GM06990 (cell line): ENCODE data around the gene EYA4.
"Not testable (repeated sequence)": the region's sequence is repeated elsewhere in the genome, so short reads cannot be mapped to it uniquely, and the experiment has no call there.

Experiments used
- DNase-seq: peaks from one replicate; pipeline ENCODE4 v3.0.0-alpha.2; 2011; ENCODE audit not compliant: insufficient read length; ENCODE audit errors: extremely low read depth
- H3K27me3 ChIP-seq: replicated peaks from 2 replicates; pipeline ENCODE4 v1.6.0; 2011; ENCODE audit warnings: low read length; ENCODE audit not compliant: control insufficient read depth, insufficient read depth
- H3K36me3 ChIP-seq: 2 replicates; pipeline ENCODE4 v1.5.1; 2011; ENCODE audit warnings: low read length; ENCODE audit not compliant: control insufficient read depth, insufficient read depth
- H3K4me3 ChIP-seq: replicated peaks from 2 replicates; pipeline ENCODE4 v1.5.1; 2011; ENCODE audit warnings: low read depth, mild to moderate bottlenecking, control low read depth, low read length
- TF ChIP-seq, protein P1 (sequence below): IDR thresholded peaks from 2 replicates; pipeline ENCODE4 v1.5.1; 2011; ENCODE audit warnings: low read length, control low read depth, mild to moderate bottlenecking, inconsistent platforms; ENCODE audit not compliant: insufficient read depth, poor library complexity, severe bottlenecking

The EYA4 gene

DNA sequence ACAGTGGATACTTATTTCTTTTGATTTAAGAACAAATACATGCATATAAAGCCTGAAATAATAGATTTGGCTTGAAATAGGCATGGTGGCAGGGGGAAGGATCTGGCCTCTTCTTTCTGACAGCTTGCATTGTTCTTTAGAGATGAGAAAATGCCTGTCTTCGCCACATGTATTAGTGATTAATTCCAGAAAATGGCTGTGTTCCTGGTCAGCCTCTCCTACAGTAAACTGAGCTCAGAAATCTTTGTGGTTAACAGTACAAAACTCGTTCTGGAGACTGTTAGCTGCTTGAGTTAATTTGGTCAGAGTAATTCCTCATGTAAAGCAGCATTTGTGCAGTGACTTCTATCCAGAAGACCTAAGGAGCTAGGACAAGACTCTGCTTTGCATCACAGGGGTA, 151.5 kb downstream of the EYA4 start:
- TF ChIP-seq, protein P1, sequence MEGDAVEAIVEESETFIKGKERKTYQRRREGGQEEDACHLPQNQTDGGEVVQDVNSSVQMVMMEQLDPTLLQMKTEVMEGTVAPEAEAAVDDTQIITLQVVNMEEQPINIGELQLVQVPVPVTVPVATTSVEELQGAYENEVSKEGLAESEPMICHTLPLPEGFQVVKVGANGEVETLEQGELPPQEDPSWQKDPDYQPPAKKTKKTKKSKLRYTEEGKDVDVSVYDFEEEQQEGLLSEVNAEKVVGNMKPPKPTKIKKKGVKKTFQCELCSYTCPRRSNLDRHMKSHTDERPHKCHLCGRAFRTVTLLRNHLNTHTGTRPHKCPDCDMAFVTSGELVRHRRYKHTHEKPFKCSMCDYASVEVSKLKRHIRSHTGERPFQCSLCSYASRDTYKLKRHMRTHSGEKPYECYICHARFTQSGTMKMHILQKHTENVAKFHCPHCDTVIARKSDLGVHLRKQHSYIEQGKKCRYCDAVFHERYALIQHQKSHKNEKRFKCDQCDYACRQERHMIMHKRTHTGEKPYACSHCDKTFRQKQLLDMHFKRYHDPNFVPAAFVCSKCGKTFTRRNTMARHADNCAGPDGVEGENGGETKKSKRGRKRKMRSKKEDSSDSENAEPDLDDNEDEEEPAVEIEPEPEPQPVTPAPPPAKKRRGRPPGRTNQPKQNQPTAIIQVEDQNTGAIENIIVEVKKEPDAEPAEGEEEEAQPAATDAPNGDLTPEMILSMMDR, result no peak
- H3K27me3 ChIP-seq, result no peaks in the 10 kb centered on the region
- no peak for DNase-seq
- no peak overlapping the region for H3K4me3 ChIP-seq
- no peaks in the 10 kb centered on the region for H3K36me3 ChIP-seq

DNA sequence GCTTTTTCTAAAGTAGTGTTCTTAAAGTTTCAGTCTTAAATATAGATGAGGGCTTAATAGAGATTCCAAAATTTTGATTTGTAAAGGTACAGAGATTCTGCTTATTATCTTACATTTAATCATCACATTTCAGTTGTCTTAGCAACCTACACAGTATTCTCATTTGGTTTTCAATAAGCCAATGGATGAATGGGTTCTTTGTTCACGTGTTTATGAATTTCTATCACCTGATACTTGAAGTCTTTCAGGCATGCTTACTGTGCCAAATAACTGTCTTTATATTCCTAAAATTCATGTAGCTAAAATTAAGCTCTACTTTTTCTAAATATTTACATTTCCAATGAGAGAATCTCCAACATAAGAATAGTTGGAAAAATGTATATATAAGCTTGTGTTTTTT, 152.7 kb downstream of the EYA4 start:
- TF ChIP-seq, protein P1, result no peak
- no peak overlapping the region for H3K4me3 ChIP-seq
- no peaks in the 10 kb centered on the region for H3K27me3 ChIP-seq
- H3K36me3 ChIP-seq, result no peaks in the 10 kb centered on the region
- DNase-seq, result no peak

DNA sequence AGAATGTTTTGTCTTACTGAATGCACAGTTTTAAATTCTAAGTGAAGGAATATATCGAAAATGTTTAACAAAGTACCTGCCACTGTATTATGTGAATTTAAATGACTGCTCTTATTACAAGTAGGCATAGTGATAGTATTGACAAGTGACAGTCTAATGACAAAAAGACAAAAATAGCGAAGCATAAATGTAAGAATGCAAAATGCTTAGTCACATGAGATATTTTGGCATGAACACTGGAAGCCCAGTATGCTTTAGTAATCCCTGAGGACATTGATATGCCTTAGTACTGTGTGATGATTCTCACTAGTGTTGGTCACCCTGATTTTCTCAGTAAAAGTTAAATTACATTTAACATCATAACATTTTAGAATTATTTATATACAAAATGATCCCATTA, 153.5 kb downstream of the EYA4 start:
- Histone ChIP-seq H3K4me3 (no peak overlapping the region), H3K36me3 (no peaks in the 10 kb centered on the region), H3K27me3 (no peaks in the 10 kb centered on the region)
- no peak for DNase-seq
- TF ChIP-seq, protein P1, result no peak

DNA sequence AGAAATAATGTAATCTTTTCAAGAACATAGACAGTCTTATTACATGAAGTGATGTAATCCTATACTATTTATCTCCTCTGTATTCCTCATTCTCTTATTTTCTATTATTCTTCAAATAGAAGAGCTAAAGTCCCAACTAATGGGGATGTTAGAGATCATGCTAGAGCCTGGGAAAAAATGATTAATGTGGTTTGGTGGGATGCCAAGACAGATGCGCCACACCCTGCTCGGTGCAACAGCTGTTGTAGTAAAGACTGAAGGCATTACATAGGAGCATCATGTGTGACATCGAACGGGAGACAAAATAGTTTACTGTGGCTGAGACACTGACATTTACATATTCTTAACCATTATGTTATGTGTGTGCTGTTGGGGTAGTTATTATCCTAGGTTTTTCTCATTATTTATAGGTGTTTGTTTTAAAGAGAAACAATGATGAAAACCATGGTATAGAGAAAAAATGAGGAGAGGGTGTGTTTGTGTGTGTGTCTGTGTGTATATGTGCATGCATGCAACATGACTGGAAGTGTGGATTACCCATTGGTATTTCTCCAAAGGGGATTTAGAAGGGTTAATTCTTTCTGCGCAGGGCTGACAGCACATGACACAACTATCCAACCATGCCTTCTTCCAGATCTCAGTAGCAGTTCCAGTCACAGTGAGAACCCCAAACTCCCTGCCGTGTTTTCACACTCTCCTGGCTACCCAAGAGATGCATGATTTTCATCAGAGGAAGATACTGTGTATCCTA, 155.3 kb downstream of the EYA4 start:
- DNase-seq, result no peak
- TF ChIP-seq, protein P1, result no peak
- Histone ChIP-seq H3K36me3 (no peaks in the 10 kb centered on the region), H3K27me3 (no peaks in the 10 kb centered on the region), H3K4me3 (no peak overlapping the region)

DNA sequence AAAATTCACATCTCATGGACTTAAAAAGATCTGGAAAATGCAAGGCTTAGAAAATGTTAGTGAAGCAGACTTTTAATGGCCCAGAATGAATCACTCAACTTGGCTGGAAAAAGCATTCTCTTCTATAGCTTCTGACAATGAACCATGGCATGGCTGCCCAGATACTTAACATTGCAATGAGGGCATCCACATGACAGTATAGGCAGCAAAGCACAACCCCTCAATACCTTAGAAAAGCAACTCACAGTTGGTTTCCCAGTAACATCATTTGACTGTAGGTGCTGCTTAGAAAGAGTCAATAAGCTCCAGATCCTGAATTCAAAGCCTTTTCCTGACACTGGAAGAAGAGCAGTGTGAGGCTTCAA, 155.8 kb downstream of the EYA4 start:
- no peaks in the 10 kb centered on the region for H3K27me3 ChIP-seq
- no peak for DNase-seq
- TF ChIP-seq, protein P1, result no peak
- H3K4me3 ChIP-seq, result no peak overlapping the region
- H3K36me3 ChIP-seq, result no peaks in the 10 kb centered on the region

DNA sequence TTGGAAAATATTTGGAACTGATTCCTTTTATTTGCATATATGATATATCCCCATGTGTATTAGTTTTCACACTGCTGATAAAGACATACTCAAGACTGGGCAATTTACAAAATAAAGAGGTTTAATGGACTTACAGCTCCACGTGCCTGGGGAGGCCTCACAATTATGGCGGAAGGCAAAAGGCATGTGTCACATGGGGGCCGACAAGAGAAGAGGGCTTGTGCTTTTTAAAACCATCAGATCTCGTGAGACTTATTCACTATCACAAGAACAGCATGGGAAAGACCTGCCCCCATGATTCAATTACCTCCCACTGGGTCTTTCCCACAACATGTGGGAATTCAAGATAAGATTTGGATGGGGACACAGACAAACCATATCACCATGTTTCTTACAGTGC, 156.4 kb downstream of the EYA4 start:
- DNase-seq, H3K36me3 ChIP-seq, H3K4me3 ChIP-seq, H3K27me3 ChIP-seq: not testable (repeated sequence)
